GM12891 (cell line): ENCODE results near the gene EXOSC1.

Experiments
- PAX5 ChIP-seq: IDR thresholded peaks from 2 replicates; pipeline ENCODE4 v1.6.1; 2011; ENCODE audit warnings: low read length, moderate library complexity, mild to moderate bottlenecking; ENCODE audit not compliant: insufficient read depth, severe bottlenecking
- POLR2A ChIP-seq: IDR thresholded peaks from 2 replicates; pipeline ENCODE4 v1.6.1; 2011; ENCODE audit warnings: low read depth, low read length, control low read depth
- POLR2AphosphoS5 ChIP-seq: IDR thresholded peaks from 2 replicates; pipeline ENCODE4 v1.6.1; 2011; ENCODE audit warnings: low read depth, low read length, control low read depth
- SPI1 ChIP-seq: IDR thresholded peaks from 2 replicates; pipeline ENCODE4 v1.6.1; 2011; ENCODE audit warnings: low read depth, low read length, control low read depth
- TAF1 ChIP-seq: IDR thresholded peaks from 2 replicates; pipeline ENCODE4 v1.6.1; 2011; ENCODE audit warnings: low read depth, low read length, control low read depth

DNA sequence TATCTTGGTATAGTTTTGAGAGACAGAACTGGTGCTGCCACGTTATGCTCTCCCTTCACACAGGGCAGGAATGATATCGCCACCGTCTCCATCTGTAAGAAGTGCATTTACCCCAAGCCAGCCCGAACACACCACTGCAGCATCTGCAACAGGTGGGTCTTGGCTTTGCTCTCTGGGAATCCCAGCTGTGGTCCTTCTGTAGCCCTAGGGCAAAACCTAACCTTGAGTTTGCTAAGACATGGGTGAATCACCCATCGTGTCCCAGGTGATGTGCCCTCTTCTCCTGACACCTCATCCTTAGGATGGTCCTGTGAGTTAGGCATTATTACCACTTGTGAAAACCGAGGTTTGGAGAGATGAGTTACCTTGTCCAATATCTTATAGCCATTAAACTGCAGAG lies 6.5 kb upstream of the EXOSC1 start:
- TF ChIP-seq POLR2AphosphoS5, result no peak; the same call in 1 of the 2 replicates
- no peak for TF ChIP-seq POLR2A
- no peak for TF ChIP-seq PAX5
- no peak for TF ChIP-seq TAF1
- no peak for TF ChIP-seq SPI1
